ENCODE results near the gene SIAH1. TPM values are rescaled to one million over a fixed set of nuclear protein-coding genes. Genes with fewer than 3 reads are reported as not detected.

The SIAH1 gene
- total and polyA plus RNA-seq, 9 of the 15 experiments (the other 6 are each of a cell fraction or from before 2014, with no cell fraction given) = 4.1 to 14.3 (median 12.5) TPM

DNA sequence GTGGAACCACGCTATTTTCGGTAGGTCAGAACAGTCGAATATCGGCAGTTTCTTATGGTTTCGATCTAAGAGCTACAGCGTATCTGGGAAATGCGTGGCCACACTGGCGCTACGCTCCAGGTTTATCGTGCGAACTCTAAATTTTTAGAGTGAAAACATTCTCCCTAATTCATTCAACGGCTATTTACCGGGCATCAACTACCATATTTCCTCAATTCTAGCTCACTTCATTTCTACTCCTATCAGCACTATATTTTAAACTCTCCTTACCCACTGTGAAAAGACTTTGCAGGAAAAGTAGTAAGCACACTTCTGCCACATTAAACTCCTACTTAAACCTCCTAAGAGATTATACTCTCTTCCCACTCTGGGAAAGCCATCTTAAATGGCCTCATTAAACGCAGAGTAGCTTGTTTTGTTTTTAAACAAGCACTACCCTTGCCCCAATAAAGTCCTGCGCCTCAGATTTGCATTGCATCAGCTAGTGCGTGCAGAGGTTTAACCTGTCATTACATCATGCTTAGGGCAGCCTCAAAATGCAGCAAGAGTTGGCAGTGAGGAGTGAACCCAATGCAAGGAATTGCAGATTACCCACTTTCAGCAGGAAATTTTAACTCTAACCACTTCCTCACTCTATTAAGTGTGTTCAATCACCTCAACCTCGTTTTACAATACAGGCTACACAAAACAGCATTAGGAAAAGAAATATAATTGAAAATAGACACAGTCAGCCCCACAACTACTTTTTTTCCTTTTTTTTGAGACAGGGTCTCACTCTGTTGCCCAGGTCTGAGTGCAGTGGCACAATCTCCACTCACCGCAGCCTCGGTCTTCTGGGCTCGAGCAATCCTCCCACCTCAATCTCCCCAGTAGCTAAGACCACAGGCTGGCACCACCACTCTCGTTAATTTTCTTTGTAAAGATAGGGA, 18.8 kb downstream of the SIAH1 start (continued):
- TF ChIP-seq RBBP5 (IDR thresholded peaks at IDR 0.05; ENCODE audit: borderline replicate concordance, insufficient read depth, low read length, poor library complexity, severe bottlenecking) = peak; percentile 54
- no peak for TF ChIP-seq ZFPM2 (CRISPR knock-in tag; IDR thresholded peaks at IDR 0.05)
- TF ChIP-seq CEBPG (CRISPR knock-in tag; IDR thresholded peaks at IDR 0.05) = peak; percentile 98
- TF ChIP-seq CEBPG (tag; conservative IDR thresholded peaks at IDR 0.05 in 1 of 2, IDR thresholded peaks at IDR 0.05 in 1 of 2) = peak; percentile 97 to 98
- TF ChIP-seq CREBBP (IDR thresholded peaks at IDR 0.05; ENCODE audit: low read depth, low read length) = no peak
- no peak for TF ChIP-seq ZNF830 (CRISPR knock-in tag; IDR thresholded peaks at IDR 0.05)
- TF ChIP-seq GABPA (tag; conservative IDR thresholded peaks at IDR 0.05; ENCODE audit: low read depth) = 0 out of 2 replicates have a peak, but pooled peaks have one; percentile 13
- TF ChIP-seq, protein P1, sequence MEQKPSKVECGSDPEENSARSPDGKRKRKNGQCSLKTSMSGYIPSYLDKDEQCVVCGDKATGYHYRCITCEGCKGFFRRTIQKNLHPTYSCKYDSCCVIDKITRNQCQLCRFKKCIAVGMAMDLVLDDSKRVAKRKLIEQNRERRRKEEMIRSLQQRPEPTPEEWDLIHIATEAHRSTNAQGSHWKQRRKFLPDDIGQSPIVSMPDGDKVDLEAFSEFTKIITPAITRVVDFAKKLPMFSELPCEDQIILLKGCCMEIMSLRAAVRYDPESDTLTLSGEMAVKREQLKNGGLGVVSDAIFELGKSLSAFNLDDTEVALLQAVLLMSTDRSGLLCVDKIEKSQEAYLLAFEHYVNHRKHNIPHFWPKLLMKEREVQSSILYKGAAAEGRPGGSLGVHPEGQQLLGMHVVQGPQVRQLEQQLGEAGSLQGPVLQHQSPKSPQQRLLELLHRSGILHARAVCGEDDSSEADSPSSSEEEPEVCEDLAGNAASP (IDR thresholded peaks at IDR 0.05) = peak; percentile 29; the same call in 1 of the 2 replicates
- TF ChIP-seq ZNF668 (CRISPR knock-in tag; IDR thresholded peaks at IDR 0.05) = 0 out of 2 replicates have a peak, but pooled peaks have one; percentile 37
- TF ChIP-seq MYC (IDR thresholded peaks at IDR 0.05; ENCODE audit: low read depth, low read length) = peak; percentile 96
- TF ChIP-seq MYC (CRISPR knock-in tag; IDR thresholded peaks at IDR 0.05; ENCODE audit: borderline replicate concordance, low read depth) = no peak
- no peak for TF ChIP-seq BCOR (IDR thresholded peaks at IDR 0.05)
- TF ChIP-seq, protein P2, sequence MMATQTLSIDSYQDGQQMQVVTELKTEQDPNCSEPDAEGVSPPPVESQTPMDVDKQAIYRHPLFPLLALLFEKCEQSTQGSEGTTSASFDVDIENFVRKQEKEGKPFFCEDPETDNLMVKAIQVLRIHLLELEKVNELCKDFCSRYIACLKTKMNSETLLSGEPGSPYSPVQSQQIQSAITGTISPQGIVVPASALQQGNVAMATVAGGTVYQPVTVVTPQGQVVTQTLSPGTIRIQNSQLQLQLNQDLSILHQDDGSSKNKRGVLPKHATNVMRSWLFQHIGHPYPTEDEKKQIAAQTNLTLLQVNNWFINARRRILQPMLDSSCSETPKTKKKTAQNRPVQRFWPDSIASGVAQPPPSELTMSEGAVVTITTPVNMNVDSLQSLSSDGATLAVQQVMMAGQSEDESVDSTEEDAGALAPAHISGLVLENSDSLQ (IDR thresholded peaks at IDR 0.05) = peak; percentile 39
- peak; percentile 73; the same call in 1 of the 2 replicates for TF ChIP-seq DMBX1 (CRISPR knock-in tag; IDR thresholded peaks at IDR 0.05; ENCODE audit: borderline replicate concordance)
- no peak for TF ChIP-seq NFXL1 (CRISPR knock-in tag; IDR thresholded peaks at IDR 0.05)
- 0 out of 4 replicates have a peak, but pooled peaks of 1 of the 2 experiments have one; percentile 18 for TF ChIP-seq MAZ (CRISPR knock-in tag; conservative IDR thresholded peaks at IDR 0.05 in 1 of 2, IDR thresholded peaks at IDR 0.05 in 1 of 2)
- TF ChIP-seq, protein P3, sequence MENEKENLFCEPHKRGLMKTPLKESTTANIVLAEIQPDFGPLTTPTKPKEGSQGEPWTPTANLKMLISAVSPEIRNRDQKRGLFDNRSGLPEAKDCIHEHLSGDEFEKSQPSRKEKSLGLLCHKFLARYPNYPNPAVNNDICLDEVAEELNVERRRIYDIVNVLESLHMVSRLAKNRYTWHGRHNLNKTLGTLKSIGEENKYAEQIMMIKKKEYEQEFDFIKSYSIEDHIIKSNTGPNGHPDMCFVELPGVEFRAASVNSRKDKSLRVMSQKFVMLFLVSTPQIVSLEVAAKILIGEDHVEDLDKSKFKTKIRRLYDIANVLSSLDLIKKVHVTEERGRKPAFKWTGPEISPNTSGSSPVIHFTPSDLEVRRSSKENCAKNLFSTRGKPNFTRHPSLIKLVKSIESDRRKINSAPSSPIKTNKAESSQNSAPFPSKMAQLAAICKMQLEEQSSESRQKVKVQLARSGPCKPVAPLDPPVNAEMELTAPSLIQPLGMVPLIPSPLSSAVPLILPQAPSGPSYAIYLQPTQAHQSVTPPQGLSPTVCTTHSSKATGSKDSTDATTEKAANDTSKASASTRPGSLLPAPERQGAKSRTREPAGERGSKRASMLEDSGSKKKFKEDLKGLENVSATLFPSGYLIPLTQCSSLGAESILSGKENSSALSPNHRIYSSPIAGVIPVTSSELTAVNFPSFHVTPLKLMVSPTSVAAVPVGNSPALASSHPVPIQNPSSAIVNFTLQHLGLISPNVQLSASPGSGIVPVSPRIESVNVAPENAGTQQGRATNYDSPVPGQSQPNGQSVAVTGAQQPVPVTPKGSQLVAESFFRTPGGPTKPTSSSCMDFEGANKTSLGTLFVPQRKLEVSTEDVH (IDR thresholded peaks at IDR 0.05; ENCODE audit: low read depth, partially characterized antibody) = peak; percentile 59
- TF ChIP-seq TBP (optimal IDR thresholded peaks at IDR 0.05; ENCODE audit: low read depth, low read length) = peak; percentile 36
- peak; percentile 44; the same call in 1 of the 2 replicates for TF ChIP-seq PTTG1 (tag; IDR thresholded peaks at IDR 0.05; ENCODE audit: low read depth)
- TF ChIP-seq JUN (IDR thresholded peaks at IDR 0.05; ENCODE audit: borderline replicate concordance, low read depth, low read length) = peak; percentile 76; the same call in 1 of the 2 replicates
- TF ChIP-seq JUN (CRISPR knock-in tag; IDR thresholded peaks at IDR 0.05; ENCODE audit: borderline replicate concordance) = no peak
- TF ChIP-seq TEAD1 (CRISPR knock-in tag; IDR thresholded peaks at IDR 0.05) = 0 out of 4 replicates have a peak, but pooled peaks of 1 of the 2 experiments have one; percentile 9

All from K562 (cell line).